H9 (cell line): ENCODE data around the gene LAMC1. TPM values are rescaled to one million over a fixed set of nuclear protein-coding genes. Genes with fewer than 3 reads are reported as not detected.

ENCODE experiments used
- DNase-seq: peaks from one replicate; pipeline ENCODE4 v3.0.0-alpha.2; 2017
- H2AFZ ChIP-seq: one replicate; pipeline ENCODE4 v1.6.1; 2013; ENCODE audit warnings: mild to moderate bottlenecking, low read length, control low read depth, moderate library complexity
- H2AK5ac ChIP-seq: 2 replicates; pipeline ENCODE4 v1.6.1; 2013; ENCODE audit warnings: low read length, control low read depth, mixed read lengths; ENCODE audit not compliant: insufficient read length
- H2BK120ac ChIP-seq: one replicate; pipeline ENCODE4 v1.6.1; 2013; ENCODE audit warnings: low read depth, mild to moderate bottlenecking, low read length, control low read depth, inconsistent platforms; ENCODE audit not compliant: poor library complexity, severe bottlenecking
- H2BK12ac ChIP-seq: 2 replicates; pipeline ENCODE4 v1.6.1; 2013; ENCODE audit warnings: low read length, control low read depth, mixed read lengths, low read depth; ENCODE audit not compliant: insufficient read length
- H2BK15ac ChIP-seq: 2 replicates; pipeline ENCODE4 v1.6.1; 2013; ENCODE audit warnings: low read depth, low read length, control low read depth
- H2BK20ac ChIP-seq: one replicate; pipeline ENCODE4 v1.6.1; 2013; ENCODE audit warnings: low read depth, mild to moderate bottlenecking, low read length, control low read depth, inconsistent platforms; ENCODE audit not compliant: poor library complexity, severe bottlenecking
- H2BK5ac ChIP-seq: 2 replicates; pipeline ENCODE4 v1.6.1; 2013; ENCODE audit warnings: low read length, control low read depth, mixed read lengths; ENCODE audit not compliant: insufficient read length
- H3K14ac ChIP-seq: 2 replicates; pipeline ENCODE4 v1.6.1; 2013; ENCODE audit warnings: low read length, control low read depth; ENCODE audit not compliant: insufficient read depth
- H3K18ac ChIP-seq: 2 replicates; pipeline ENCODE4 v1.6.1; 2013; ENCODE audit warnings: low read depth, mild to moderate bottlenecking, mixed read lengths, low read length, control low read depth; ENCODE audit not compliant: insufficient read length
- H3K23ac ChIP-seq: 2 replicates; pipeline ENCODE4 v1.6.1; 2013; ENCODE audit warnings: low read length, control low read depth, mixed read lengths, low read depth; ENCODE audit not compliant: insufficient read length
- H3K23me2 ChIP-seq: 2 replicates; pipeline ENCODE4 v1.6.1; 2013; ENCODE audit warnings: low read depth, mild to moderate bottlenecking, mixed read lengths, low read length, control low read depth; ENCODE audit not compliant: insufficient read length, poor library complexity, severe bottlenecking
- H3K27ac ChIP-seq: 2 replicates; pipeline ENCODE4 v1.5.1; 2013; ENCODE audit warnings: low read length, control low read depth, mixed read lengths, low read depth; ENCODE audit not compliant: insufficient read length
- H3K27me3 ChIP-seq: 2 replicates; pipeline ENCODE4 v1.6.1; 2013; ENCODE audit warnings: low read length, control low read depth, inconsistent platforms; ENCODE audit not compliant: insufficient read depth
- H3K4ac ChIP-seq: 2 replicates; pipeline ENCODE4 v1.6.1; 2013; ENCODE audit warnings: low read depth, mild to moderate bottlenecking, control low read depth, inconsistent platforms, low read length, moderate library complexity
- H3K4me1 ChIP-seq: 2 replicates; pipeline ENCODE4 v1.6.1; 2013; ENCODE audit warnings: low read length, control low read depth, inconsistent platforms; ENCODE audit not compliant: insufficient read depth
- H3K4me2 ChIP-seq: 2 replicates; pipeline ENCODE4 v1.6.1; 2013; ENCODE audit warnings: low read length, control low read depth, mixed read lengths; ENCODE audit not compliant: insufficient read length, insufficient read depth
- H3K56ac ChIP-seq: 2 replicates; pipeline ENCODE4 v1.6.1; 2013; ENCODE audit warnings: low read depth, mild to moderate bottlenecking, mixed read lengths, low read length, control low read depth; ENCODE audit not compliant: insufficient read length
- H3K79me1 ChIP-seq: 2 replicates; pipeline ENCODE4 v1.6.1; 2013; ENCODE audit warnings: low read depth, mild to moderate bottlenecking, moderate library complexity, low read length, control low read depth, inconsistent platforms; ENCODE audit not compliant: insufficient read depth, poor library complexity, severe bottlenecking
- H3K79me2 ChIP-seq: 2 replicates; pipeline ENCODE4 v1.6.1; 2013; ENCODE audit warnings: low read length, control low read depth, inconsistent platforms; ENCODE audit not compliant: insufficient read depth
- H3K9ac ChIP-seq: 2 replicates; pipeline ENCODE4 v1.6.1; 2013; ENCODE audit warnings: low read length, control low read depth, mixed read lengths; ENCODE audit not compliant: insufficient read length; ENCODE audit errors: extremely low read depth
- H3K9me3 ChIP-seq: one replicate; pipeline ENCODE4 v1.6.1; 2013; ENCODE audit warnings: low read depth, low read length, inconsistent platforms; ENCODE audit not compliant: control insufficient read depth
- H3T11ph ChIP-seq: one replicate; pipeline ENCODE4 v1.6.1; 2013; ENCODE audit warnings: mild to moderate bottlenecking, low read length, control low read depth, inconsistent platforms
- H4K20me1 ChIP-seq: one replicate; pipeline ENCODE4 v1.6.1; 2013; ENCODE audit not compliant: control insufficient read depth, insufficient read length, insufficient read depth
- H4K5ac ChIP-seq: 2 replicates; pipeline ENCODE4 v1.6.1; 2013; ENCODE audit warnings: low read depth, mild to moderate bottlenecking, mixed read lengths, low read length, control low read depth; ENCODE audit not compliant: insufficient read length
- H4K8ac ChIP-seq: replicated peaks from 2 replicates; pipeline ENCODE4 v1.6.1; 2013; ENCODE audit warnings: low read length, control low read depth, mixed read lengths, low read depth; ENCODE audit not compliant: insufficient read length
- H4K91ac ChIP-seq: 2 replicates; pipeline ENCODE4 v1.6.1; 2013; ENCODE audit warnings: low read depth, mild to moderate bottlenecking, moderate library complexity, mixed read lengths, low read length, control low read depth; ENCODE audit not compliant: insufficient read length
- H3K27ac Mint-ChIP-seq, 3 experiments: 2 replicates in 2 of 3; 3 replicates in 1 of 3; pipeline ENCODE4 v1.8.0; 2020 to 2021; ENCODE audit warnings: mixed read lengths in 3 of 3, mild to moderate bottlenecking in 1 of 3, moderate library complexity in 1 of 3
- H3K27me3 Mint-ChIP-seq: 2 replicates; pipeline ENCODE4 v1.8.0; 2021; ENCODE audit warnings: low read depth, mild to moderate bottlenecking, moderate library complexity, mixed read lengths
- H3K36me3 Mint-ChIP-seq, 3 experiments: 2 replicates in 2 of 3; 3 replicates in 1 of 3; pipeline ENCODE4 v1.8.0; 2020 to 2021; ENCODE audit warnings: low read depth in 3 of 3, mixed read lengths in 3 of 3; ENCODE audit not compliant: insufficient read depth in 1 of 3
- H3K4me1 Mint-ChIP-seq, 2 experiments: 2 replicates each; pipeline ENCODE4 v1.8.0; 2020; ENCODE audit warnings: mixed read lengths in 2 of 2
- H3K4me3 Mint-ChIP-seq, 2 experiments: 2 replicates in 1 of 2; 3 replicates in 1 of 2; pipeline ENCODE4 v1.8.0; 2020 to 2021; ENCODE audit warnings: mild to moderate bottlenecking in 2 of 2, mixed read lengths in 2 of 2, moderate library complexity in 1 of 2
- H3K9me3 Mint-ChIP-seq, 2 experiments: 2 replicates in 1 of 2; 3 replicates in 1 of 2; pipeline ENCODE4 v1.8.0; 2020; ENCODE audit warnings: mild to moderate bottlenecking in 2 of 2, mixed read lengths in 2 of 2, moderate library complexity in 1 of 2
- CTCF ChIP-seq: fragments of 200-600 bp; sonication (generic); conservative IDR thresholded peaks from 3 replicates; pipeline ENCODE4 v1.8.0; 2021; ENCODE audit warnings: antibody characterized with exemption, mild to moderate bottlenecking
- WGBS: extraction: QIAGEN DNeasy Blood & Tissue Kit; methylation state at CpG from one replicate; pipeline ENCODE4 v1.1.7; 2013; ENCODE audit warnings: missing lambda C conversion rate, low lambda C conversion rate, mixed read lengths; ENCODE audit not compliant: insufficient read length; ENCODE audit errors: extremely low coverage; 5-methylcytosine and 5-hydroxymethylcytosine counted together
- total RNA-seq: library from RNA; stranded (reverse); gene quantifications from 2 replicates; pipeline ENCODE4 v1.2.1, GENCODE V29; 2021

Gene LAMC1
- total RNA-seq, 1 experiment from 2014 or later: 96.2 TPM

DNA sequence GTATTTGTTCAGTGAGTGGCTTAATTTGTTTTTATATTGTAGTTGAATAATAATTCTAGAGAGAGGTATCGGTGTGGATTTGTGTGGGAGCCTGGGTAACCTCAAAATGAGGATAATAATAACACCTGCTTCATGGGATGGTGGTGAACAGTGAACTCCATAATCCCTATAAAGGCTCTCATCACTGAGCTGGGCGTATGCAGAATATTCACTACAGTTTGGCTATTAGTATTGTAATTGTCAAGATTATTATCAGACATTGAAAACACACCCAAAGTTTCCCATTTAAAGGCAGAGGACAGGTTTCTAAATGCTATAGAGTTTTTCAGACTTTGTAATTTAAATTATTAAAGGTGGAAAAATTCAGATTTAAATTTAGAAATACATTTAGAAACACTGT, 155.8 kb downstream of the LAMC1 start:
- H3K9me3 ChIP-seq: no peaks in the 10 kb centered on the region

More for the DNA sequence above, 155.8 kb downstream of the LAMC1 start:
- Histone ChIP-seq H3K4me2 (no peak overlapping the region), H3K18ac (no peak overlapping the region), H3T11ph (no peak overlapping the region), H3K14ac (no peak overlapping the region), H2AFZ (no peak overlapping the region), H3K23me2 (no peaks in the 10 kb centered on the region), H3K56ac (no peak overlapping the region), H2BK5ac (no peak overlapping the region), H4K8ac (no peak overlapping the region), H3K27me3 (no peaks in the 10 kb centered on the region), H3K4me1 (peaks cover 2% of the 10 kb centered on the region; the same call in 1 of the 2 replicates), H2BK20ac (no peak overlapping the region), H3K9ac (no peak overlapping the region), H2AK5ac (no peak overlapping the region), H2BK12ac (no peak overlapping the region), H2BK120ac (no peak overlapping the region), H4K91ac (no peak overlapping the region), H3K23ac (no peak overlapping the region), H3K27ac (no peak overlapping the region), H3K4ac (no peak overlapping the region), H4K20me1 (no peaks in the 10 kb centered on the region), H3K79me2 (no peaks in the 10 kb centered on the region), H4K5ac (no peak overlapping the region), H2BK15ac (no peak overlapping the region), H3K79me1 (no peaks in the 10 kb centered on the region)
- no peaks in the 10 kb centered on the region for H3K36me3 Mint-ChIP-seq
- no peak for DNase-seq
- H3K4me1 Mint-ChIP-seq: peaks cover 16 to 20% of the 10 kb centered on the region in 2 experiments
- no peak for TF ChIP-seq CTCF
- H3K4me3 Mint-ChIP-seq: no peak overlapping the region
- H3K27ac Mint-ChIP-seq: no peak overlapping the region; a peak in 1 of 7 replicates
- H3K9me3 Mint-ChIP-seq: no peaks in the 10 kb centered on the region; a peak in 1 of 5 replicates
- H3K27me3 Mint-ChIP-seq: no peaks in the 10 kb centered on the region
- 100% methylated on average over 1 of the region's 2 CpGs for WGBS
